Measurements from ENCODE around the gene CMC1. TPM values are rescaled to one million over a fixed set of nuclear protein-coding genes. Genes with fewer than 3 reads are reported as not detected.
"Not testable (repeated sequence)": the region's sequence is repeated elsewhere in the genome, so short reads cannot be mapped to it uniquely, and the experiment has no call there.

Gene CMC1
- 10 to 100 TPM; 44.6 to 45.6 TPM for total RNA-seq

- H3K4me3 Mint-ChIP-seq: peak within 1 kb of the TSS; percentile 94
- no peaks in the 10 kb centered on the region for H3K9me3 Mint-ChIP-seq
- POLR2A ChIA-PET: interaction anchor here (1.2 to 1.3 kb wide), 2 partner anchors 69 to 518 kb away, joined by 4 read pairs; no protein-coding TSS in a partner anchor
- DNase-seq (peak; percentile 88), ATAC-seq (ENCODE audit: low read depth) (peak; percentile 96)
- H3K27ac Mint-ChIP-seq: peak within 1 kb of the TSS; percentile 90
- peaks cover 29% of the 10 kb centered on the region for H3K4me1 Mint-ChIP-seq
- H3K36me3 Mint-ChIP-seq: peaks cover 10% of the 10 kb centered on the region
- no peaks in the 10 kb centered on the region for H3K27me3 Mint-ChIP-seq
Measured at GRCh38 chr3:28241221-28242160, at the start of gene CMC1. CMC1 (plus strand) TSS chr3:28241619; CDS start chr3:28241794, 175 bp downstream.

GRCh38 chr3:28198161-28198560 is 43.3 kb upstream of the CMC1 start:
- Mint-ChIP-seq H3K4me1 (no peaks in the 10 kb centered on the region), H3K36me3 (no peaks in the 10 kb centered on the region), H3K9me3 (no peaks in the 10 kb centered on the region), H3K4me3 (no peak overlapping the region), H3K27ac (no peak overlapping the region), H3K27me3 (no peaks in the 10 kb centered on the region)
- DNase-seq (no peak), ATAC-seq (ENCODE audit: low read depth) (no peak)
- POLR2A ChIA-PET: no interaction called here

GRCh38 chr3:28198974-28199373 is 42.4 kb upstream of the CMC1 start:
- Mint-ChIP-seq H3K4me1 (no peaks in the 10 kb centered on the region), H3K36me3 (no peaks in the 10 kb centered on the region), H3K9me3 (peaks cover 2% of the 10 kb centered on the region), H3K27ac (no peak overlapping the region), H3K4me3 (no peak overlapping the region), H3K27me3 (no peaks in the 10 kb centered on the region)
- POLR2A ChIA-PET: no interaction called here
- ATAC-seq (ENCODE audit: low read depth): no peak
- DNase-seq: no peak

- ATAC-seq (ENCODE audit: low read depth); DNase-seq; POLR2A ChIA-PET; H3K4me1 Mint-ChIP-seq; H3K9me3 Mint-ChIP-seq; H3K36me3 Mint-ChIP-seq; H3K27ac Mint-ChIP-seq; H3K4me3 Mint-ChIP-seq; H3K27me3 Mint-ChIP-seq: not testable (repeated sequence)
Measured at GRCh38 chr3:28199643-28200042, 41.8 kb upstream of the CMC1 start.

GRCh38 chr3:28200366-28200848 is 41.0 kb upstream of the CMC1 start:
- H3K36me3 Mint-ChIP-seq; H3K4me3 Mint-ChIP-seq; H3K9me3 Mint-ChIP-seq; H3K27me3 Mint-ChIP-seq; H3K27ac Mint-ChIP-seq; POLR2A ChIA-PET; H3K4me1 Mint-ChIP-seq; ATAC-seq (ENCODE audit: low read depth): not testable (repeated sequence)
- DNase-seq: peak; percentile 31

- peaks cover 5% of the 10 kb centered on the region for H3K9me3 Mint-ChIP-seq
- H3K27ac Mint-ChIP-seq: no peak overlapping the region
- H3K4me1 Mint-ChIP-seq: peaks cover 8% of the 10 kb centered on the region
- POLR2A ChIA-PET: no interaction called here
- H3K4me3 Mint-ChIP-seq: no peak overlapping the region
- no peak for ATAC-seq (ENCODE audit: low read depth)
- no peak for DNase-seq
- H3K27me3 Mint-ChIP-seq: no peaks in the 10 kb centered on the region
- peaks cover 6% of the 10 kb centered on the region for H3K36me3 Mint-ChIP-seq
Measured at GRCh38 chr3:28206479-28206878, 34.9 kb upstream of the CMC1 start.

- DNase-seq (no peak), ATAC-seq (ENCODE audit: low read depth) (no peak)
- Mint-ChIP-seq H3K27me3 (no peaks in the 10 kb centered on the region), H3K4me3 (no peak overlapping the region), H3K27ac (no peak overlapping the region), H3K36me3 (peaks cover 6% of the 10 kb centered on the region), H3K4me1 (peaks cover 8% of the 10 kb centered on the region), H3K9me3 (peaks cover 5% of the 10 kb centered on the region)
- POLR2A ChIA-PET: no interaction called here
Measured at GRCh38 chr3:28207000-28207733, 34.3 kb upstream of the CMC1 start.

- POLR2A ChIA-PET: no interaction called here
- Mint-ChIP-seq H3K27me3 (no peaks in the 10 kb centered on the region), H3K4me3 (no peak overlapping the region), H3K4me1 (peaks cover 8% of the 10 kb centered on the region), H3K27ac (peak overlapping the region; percentile 67), H3K36me3 (peaks cover 10% of the 10 kb centered on the region), H3K9me3 (peaks cover 9% of the 10 kb centered on the region)
- ATAC-seq (ENCODE audit: low read depth) (peak; percentile 68), DNase-seq (no peak)
Measured at GRCh38 chr3:28210968-28211713, 30.3 kb upstream of the CMC1 start.

GRCh38 chr3:28212681-28213080 is 28.7 kb upstream of the CMC1 start:
- POLR2A ChIA-PET: no interaction called here
- peaks cover 15% of the 10 kb centered on the region for H3K36me3 Mint-ChIP-seq
- DNase-seq: no peak

GRCh38 chr3:28215407-28215806 is 26.0 kb upstream of the CMC1 start:
- Mint-ChIP-seq H3K4me1 (peaks cover 7% of the 10 kb centered on the region), H3K27ac (no peak overlapping the region), H3K27me3 (no peaks in the 10 kb centered on the region), H3K4me3 (no peak overlapping the region), H3K9me3 (peaks cover 24% of the 10 kb centered on the region), H3K36me3 (peaks cover 16% of the 10 kb centered on the region)
- POLR2A ChIA-PET: no interaction called here
- DNase-seq (no peak), ATAC-seq (ENCODE audit: low read depth) (no peak)

More at GRCh38 chr3:28212681-28213080, 28.7 kb upstream of the CMC1 start:
- Mint-ChIP-seq H3K27me3 (no peaks in the 10 kb centered on the region), H3K27ac (no peak overlapping the region), H3K9me3 (peaks cover 16% of the 10 kb centered on the region), H3K4me1 (peaks cover 8% of the 10 kb centered on the region), H3K4me3 (no peak overlapping the region)
- ATAC-seq (ENCODE audit: low read depth): no peak

- Mint-ChIP-seq H3K4me3 (no peak overlapping the region), H3K9me3 (peaks cover 27% of the 10 kb centered on the region), H3K36me3 (peaks cover 18% of the 10 kb centered on the region), H3K4me1 (no peaks in the 10 kb centered on the region), H3K27ac (no peak overlapping the region), H3K27me3 (no peaks in the 10 kb centered on the region)
- ATAC-seq (ENCODE audit: low read depth): no peak
- POLR2A ChIA-PET: no interaction called here
- DNase-seq: no peak
Measured at GRCh38 chr3:28218071-28218916, 23.1 kb upstream of the CMC1 start.

GRCh38 chr3:28218917-28219198 is 22.6 kb upstream of the CMC1 start:
- ATAC-seq (ENCODE audit: low read depth) (no peak), DNase-seq (no peak)
- POLR2A ChIA-PET: no interaction called here
- no peak overlapping the region for H3K27ac Mint-ChIP-seq
- H3K27me3 Mint-ChIP-seq: no peaks in the 10 kb centered on the region
- peaks cover 18% of the 10 kb centered on the region for H3K36me3 Mint-ChIP-seq
- H3K4me1 Mint-ChIP-seq: peaks cover under 1% of the 10 kb centered on the region
- H3K9me3 Mint-ChIP-seq: peaks cover 27% of the 10 kb centered on the region
- no peak overlapping the region for H3K4me3 Mint-ChIP-seq

GRCh38 chr3:28224430-28224829 is 17.0 kb upstream of the CMC1 start:
- Mint-ChIP-seq H3K4me1 (peaks cover 5% of the 10 kb centered on the region), H3K27me3 (no peaks in the 10 kb centered on the region), H3K27ac (no peak overlapping the region), H3K4me3 (no peak overlapping the region), H3K36me3 (peaks cover 7% of the 10 kb centered on the region), H3K9me3 (peaks cover 14% of the 10 kb centered on the region)
- DNase-seq (no peak), ATAC-seq (ENCODE audit: low read depth) (no peak)
- POLR2A ChIA-PET: no interaction called here
